GM18498 (cell line): Measurements from ENCODE around the gene COL12A1.
A peak's percentile ranks its signal among the peaks of the same experiment; 100 is the strongest.
"Not testable (repeated sequence)": the region's sequence is repeated elsewhere in the genome, so short reads cannot be mapped to it uniquely, and the experiment has no call there.

ENCODE experiments used
- ATAC-seq: cut with Tn5 transposase; IDR thresholded peaks from one replicate; pipeline ENCODE4 v1.9.1; 2021; ENCODE audit warnings: mild to moderate bottlenecking, moderate library complexity; ENCODE audit not compliant: unreplicated experiment

COL12A1 gene

GRCh38 chr6:75213112-75213511 lies 7.3 kb upstream of the COL12A1 start:
- ATAC-seq = no peak

DNA sequence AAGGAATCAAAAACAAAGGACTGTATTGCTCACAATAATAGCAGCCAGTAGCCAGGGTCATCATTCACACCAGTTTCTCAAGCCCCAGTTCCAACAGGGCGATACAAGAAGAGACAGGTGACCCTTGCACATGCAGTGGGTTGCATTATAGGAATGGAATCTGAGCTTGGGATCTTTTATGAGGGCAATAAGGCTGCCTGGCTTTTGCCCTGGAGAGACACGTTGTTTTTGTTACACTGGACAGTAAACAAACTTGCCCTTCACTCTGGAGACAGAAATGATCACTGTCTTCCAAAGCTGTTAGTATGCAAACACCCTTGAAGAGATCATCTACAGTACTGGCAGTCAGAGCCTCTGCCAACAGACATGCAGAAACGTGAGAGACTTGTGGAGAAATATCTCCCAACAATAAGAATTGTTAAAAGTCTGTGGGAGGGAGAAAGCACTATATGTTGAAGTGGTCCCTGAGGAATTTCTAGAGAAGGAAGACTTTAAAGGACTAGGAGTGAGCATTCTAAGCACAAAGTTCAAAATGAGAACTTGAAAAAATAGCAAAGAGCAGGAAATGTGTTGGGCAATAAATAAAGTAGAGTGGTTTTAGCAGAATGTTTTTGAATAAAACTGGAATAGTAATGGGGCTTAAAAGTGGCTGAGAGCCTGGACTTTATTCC lies 6.2 kb upstream of the COL12A1 start:
- no peak for ATAC-seq

GRCh38 chr6:75210885-75211739 lies 5.3 kb upstream of the COL12A1 start:
- ATAC-seq = no peak

GRCh38 chr6:75209184-75209723 lies 3.4 kb upstream of the COL12A1 start:
- ATAC-seq = no peak

DNA sequence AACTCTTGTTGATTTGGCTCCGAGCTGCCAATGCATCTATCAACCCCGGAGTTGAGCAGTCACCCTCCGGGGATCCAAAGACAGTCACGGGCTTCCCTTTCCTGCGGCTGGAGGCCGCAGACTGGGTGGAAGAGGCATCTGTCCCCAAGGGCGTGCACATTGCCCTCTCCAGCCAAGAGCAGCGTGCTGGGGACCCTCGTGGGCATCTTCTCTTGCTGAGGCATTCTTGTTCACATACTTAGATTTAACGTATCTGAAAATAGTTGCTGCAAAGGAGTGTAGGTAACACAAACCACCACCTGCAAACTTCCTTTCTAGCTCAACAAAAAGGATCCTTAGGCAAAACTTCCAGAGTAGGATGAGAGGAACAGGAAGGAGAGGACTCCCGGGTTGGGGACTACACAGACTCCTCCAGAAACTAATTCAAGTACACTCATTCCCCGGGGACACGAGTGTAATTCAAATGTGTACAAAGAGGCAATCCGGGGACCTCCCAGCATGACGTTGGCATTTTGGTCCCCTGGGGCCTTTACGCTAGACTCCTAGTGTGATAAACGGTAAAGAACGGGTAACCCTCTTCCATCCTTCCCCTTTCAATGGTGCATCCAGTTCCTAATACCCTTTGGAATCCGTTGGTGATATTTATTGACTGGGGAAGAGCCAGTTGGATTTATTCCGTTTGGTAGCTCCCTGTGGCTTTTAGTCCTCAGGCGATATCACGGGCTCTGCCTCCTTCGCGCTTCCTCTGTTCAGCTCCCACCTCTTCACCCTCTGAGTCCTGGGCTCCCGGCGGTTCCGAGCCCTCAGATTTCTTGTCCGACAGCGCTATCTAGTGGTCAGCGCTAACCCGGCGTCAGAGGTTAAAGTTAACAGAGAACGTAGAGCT lies 2.7 kb upstream of the COL12A1 start:
- peak; percentile 73 for ATAC-seq

DNA sequence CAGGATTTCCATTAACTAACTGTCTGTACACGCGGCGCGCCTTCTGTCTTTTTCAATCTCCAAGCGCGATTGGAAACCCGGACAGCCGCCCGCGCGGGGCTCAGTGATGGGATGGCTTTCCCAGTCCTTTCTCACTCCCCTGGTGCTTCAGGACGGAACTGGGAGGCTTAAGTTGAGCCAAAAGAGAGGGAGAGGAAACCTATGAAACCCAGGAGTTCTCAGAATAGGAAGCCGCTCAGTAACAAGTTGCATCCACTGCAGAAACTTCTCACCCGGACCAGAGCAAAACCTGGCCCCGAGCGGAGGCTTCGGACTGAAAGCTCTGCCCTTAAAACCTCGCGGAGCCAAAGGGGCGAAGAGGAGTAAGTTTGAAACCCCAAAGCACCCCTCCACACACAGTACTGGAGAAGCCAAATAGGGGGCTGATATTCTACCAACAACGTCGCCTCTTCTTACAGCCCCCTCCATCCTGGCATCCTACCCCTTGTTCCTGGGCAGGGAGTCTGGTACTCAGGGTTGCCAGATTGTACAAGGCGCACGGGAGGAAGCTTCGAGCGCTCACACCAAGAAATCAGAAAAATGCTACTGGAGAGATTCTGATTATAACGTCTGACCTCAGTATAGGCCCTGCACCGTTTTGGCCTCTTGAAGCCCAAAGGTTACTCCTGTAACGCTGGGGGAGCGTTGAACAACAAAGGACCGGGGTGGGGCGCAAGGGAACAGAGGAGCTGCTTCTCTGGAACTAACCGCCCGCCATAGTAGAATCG lies 906 bp upstream of the COL12A1 start:
- ATAC-seq = no peak

DNA sequence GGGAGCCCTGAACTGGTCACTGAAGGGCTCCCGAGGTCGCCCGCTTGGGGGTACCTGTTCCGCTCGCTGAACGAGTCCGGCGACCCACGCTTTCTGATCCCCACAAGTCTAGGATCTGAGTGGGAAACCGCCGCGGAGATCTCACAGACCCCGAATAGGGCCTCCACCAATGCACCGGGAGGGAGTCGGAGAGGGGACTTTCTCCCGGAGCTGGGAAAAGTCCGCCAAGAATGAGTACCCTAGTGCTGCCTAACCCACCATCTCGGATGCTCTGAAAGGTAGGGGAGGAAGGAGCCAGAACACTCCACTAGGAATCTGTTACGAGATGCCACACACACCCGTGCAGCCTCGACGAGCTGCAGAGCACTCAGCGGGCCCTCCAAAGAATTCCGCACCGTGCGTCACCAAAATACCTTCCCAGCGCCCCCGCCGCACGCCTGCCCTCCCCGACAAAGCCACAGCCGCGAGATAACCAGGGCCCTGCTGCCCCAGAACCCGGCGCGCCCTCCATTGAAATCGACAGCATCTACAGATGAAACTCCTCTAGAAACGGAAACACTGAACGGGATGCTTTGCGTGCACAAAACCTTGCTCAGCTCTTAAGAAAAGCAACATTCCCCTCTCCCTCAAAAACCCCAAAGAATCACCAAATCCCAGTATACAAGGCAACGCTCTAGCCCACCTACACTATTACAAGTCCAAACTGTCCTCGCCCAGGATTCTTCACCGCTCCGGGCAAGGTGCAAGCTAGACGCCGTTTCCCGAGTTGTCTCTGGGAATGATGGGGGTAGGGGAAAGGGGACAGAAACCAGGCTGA lies 686 bp downstream of the COL12A1 start:
- ATAC-seq = no peak

DNA sequence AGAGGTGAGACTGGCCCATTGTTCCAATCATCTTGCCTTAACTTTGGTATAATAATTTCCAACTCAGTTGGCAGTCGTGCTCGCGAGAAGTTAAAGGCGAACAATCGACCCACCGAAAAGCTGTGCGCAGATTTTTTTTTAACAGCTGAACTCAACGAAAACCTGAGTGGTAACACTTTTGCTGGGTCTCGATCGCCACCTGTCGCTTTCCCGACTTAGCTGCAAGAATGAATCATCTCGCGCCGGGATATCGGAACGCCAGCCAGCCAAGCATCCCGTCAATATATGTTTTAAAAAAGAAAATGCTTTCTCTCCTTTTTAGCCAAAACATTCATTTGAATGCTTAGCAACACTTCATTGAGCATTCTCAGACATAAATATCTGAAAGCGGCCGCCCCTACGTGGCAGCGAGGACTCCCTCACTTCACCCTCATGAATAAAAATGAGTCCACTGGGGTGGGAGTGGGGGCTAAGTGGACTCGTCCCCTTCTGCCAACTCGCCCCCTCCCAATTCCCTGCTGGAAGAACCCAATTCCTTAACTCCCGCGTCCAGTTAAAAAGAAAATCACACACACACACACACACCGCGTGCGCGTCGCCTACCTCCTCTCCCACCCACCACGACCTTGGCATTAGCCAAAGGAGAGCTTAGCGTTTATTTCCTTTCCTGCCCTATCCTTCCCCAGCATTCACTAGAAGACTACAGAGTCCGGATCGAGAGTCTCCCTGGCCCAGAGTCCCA lies 1.5 kb downstream of the COL12A1 start:
- no peak for ATAC-seq

DNA sequence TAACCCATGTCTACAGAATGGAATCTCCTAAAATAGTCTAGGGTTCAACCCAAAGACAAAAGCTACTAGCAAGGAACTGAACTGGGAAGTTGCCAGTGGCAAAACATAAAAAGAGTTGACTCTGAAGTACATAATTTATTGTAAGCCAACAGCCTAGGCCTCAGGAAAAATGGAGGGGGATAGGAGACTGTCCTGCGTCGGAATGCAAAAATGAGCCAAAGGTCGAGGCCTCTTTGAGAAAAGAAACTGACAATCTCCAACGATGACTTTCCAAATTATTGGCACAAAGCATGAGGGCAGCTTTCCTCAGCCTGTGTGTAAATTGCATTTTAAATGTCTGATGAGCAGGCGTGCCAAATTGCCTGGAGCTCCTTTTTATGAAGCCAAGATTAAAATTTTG lies 2.1 kb downstream of the COL12A1 start:
- no peak for ATAC-seq

- no peak for ATAC-seq
Observed at GRCh38 chr6:75202676-75203131, 3.1 kb downstream of the COL12A1 start.

DNA sequence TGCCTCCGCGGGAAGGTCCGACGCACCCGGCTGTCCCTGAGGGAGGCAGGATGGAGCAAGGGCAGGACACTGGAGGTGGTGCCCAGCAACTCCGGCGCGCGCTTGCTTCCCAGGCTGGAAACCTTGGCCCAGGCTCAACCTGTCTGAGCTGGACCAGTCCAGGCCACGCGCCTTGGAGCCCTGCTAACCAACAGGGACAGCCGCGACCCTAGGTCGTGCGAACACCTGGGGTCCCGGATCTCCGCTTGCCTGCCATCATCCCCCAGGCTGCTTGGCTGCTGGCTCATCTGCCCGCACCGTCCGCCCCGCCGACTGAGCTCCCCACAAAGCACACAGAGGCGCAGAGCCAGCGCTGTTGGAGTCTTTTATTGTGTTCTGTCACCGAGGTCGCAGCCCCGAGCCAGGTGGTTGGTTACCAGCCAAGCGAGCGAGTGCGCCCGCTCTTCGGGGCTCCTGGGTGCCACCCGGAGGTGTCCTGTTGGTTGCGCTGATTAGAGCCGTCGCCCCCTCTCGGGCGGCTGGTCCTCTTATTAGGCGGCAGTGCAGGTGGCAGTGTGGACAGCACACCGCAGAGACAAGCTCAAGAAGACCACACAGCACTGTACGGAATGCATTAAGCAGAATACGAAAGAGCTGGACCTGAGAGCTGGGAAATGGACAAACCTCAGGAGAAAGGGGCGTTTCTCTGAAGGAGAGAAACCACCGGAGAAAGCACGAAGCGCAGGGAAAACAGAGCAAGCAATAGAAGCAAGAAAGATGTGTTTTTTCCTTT lies 3.8 kb downstream of the COL12A1 start:
- ATAC-seq = peak; percentile 43

- ATAC-seq = no peak
Observed at GRCh38 chr6:75201021-75201420, 4.8 kb downstream of the COL12A1 start.

- ATAC-seq = no peak
Observed at GRCh38 chr6:75199889-75200288, 6.0 kb downstream of the COL12A1 start.

- ATAC-seq = no peak
Observed at GRCh38 chr6:75196081-75196687, 9.7 kb downstream of the COL12A1 start.

DNA sequence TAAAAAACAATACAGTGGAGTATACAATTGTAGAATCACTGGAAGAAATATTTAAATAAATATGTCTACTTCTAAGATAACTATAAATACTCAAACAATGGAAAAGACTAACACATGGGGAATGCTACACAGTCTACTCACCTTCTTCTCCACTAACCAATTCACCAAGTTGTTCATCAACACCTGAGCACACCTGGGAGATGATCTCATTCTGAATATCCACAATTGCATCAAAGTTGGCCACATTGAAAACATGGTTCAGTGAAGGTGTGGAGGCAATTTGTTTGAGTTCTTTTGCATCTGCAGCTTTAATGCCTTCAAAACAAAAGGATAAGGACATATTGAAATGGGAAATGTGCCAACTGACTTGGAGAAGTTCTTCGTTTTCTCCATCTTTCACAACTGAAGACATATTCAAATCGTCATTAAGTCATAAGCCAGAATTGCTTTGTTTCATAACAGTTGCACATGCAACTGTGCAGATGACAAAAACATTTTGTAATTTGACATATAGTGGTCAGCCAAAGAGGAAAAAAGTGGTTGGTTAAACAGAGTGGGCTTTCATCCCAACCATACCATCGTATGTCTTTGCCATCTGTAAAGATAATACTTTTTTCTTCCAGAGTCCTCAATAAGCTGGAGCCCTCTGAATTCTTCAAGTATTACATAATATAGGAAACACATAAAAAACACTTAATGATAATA lies 17.5 kb downstream of the COL12A1 start:
- ATAC-seq = no peak

- ATAC-seq = not testable (repeated sequence)
Observed at GRCh38 chr6:75186581-75186980, 19.3 kb downstream of the COL12A1 start.

DNA sequence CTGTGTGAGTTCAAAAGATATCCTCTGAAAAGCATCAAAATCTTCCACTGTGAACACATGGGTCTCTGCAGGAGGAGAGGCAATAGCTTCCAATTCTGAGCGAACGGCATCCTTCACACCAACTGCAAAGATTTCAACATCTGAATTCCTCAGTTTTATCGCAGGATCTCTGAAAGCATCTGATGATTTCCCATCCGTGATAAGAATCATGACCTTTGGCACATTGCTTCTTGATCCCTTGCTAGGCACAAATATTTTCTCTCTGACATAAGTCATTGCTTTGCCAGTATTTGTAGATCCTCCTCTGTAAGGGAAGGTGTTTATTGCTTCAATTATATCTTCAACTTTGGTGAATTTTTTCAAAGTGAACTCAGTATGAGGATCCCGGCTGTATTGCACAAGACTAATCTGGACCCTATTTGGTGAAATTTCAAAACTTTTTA lies 22.7 kb downstream of the COL12A1 start:
- no peak for ATAC-seq
